ENCODE results near the gene IFT80. TPM values are rescaled to one million over a fixed set of nuclear protein-coding genes. Genes with fewer than 3 reads are reported as not detected.

The IFT80 gene
- total and polyA plus RNA-seq, 2 donors (not counting 3 experiments of a cell fraction or from before 2014, with no cell fraction given), result 7.3 to 22.5 TPM

GRCh38 chr3:160372780-160373179 is 26.2 kb downstream of the IFT80 start:
- no peak overlapping the region for H3K27ac ChIP-seq (ENCODE audit: insufficient read depth, low read depth, low read length)
- BruUV-seq (replicated peaks), result no TSS peak
- H3K4me1 ChIP-seq (ENCODE audit: control insufficient read depth, extremely low read depth, insufficient read depth, low read length), result no peaks in the 10 kb centered on the region
- H3K4me3 ChIP-seq (replicated peaks in 1 of 3; ENCODE audit: insufficient read depth in 1 of 3, low read depth in 1 of 3, low read length in 3 of 3), result no peak overlapping the region
- no peaks in the 10 kb centered on the region for H3K27me3 ChIP-seq (ENCODE audit: control insufficient read depth in 2 of 2, insufficient read depth in 2 of 2, low read length in 2 of 2)
- ChIA-PET CTCF (no interaction called here), POLR2A (no interaction called here)
- no peaks in the 10 kb centered on the region for H3K79me2 ChIP-seq (ENCODE audit: control insufficient read depth, insufficient read depth, low read length)
- no peak overlapping the region for H2AFZ ChIP-seq (ENCODE audit: low read depth, low read length)
- H3K9me1 ChIP-seq (replicated peaks; ENCODE audit: control insufficient read depth, extremely low read depth, insufficient read depth, low read length), result no peaks in the 10 kb centered on the region
- intact Hi-C loops (cut with micrococcal nuclease), result no loop called here
- DNase-seq (ENCODE audit: low read depth, low spot score), result no peak
- no peak for FAIRE-seq
- no peaks in the 10 kb centered on the region for H4K20me1 ChIP-seq (replicated peaks; ENCODE audit: control insufficient read depth, extremely low read depth, insufficient read depth, low read length)
- no peak overlapping the region for H3K4me2 ChIP-seq (ENCODE audit: insufficient read depth, low read length)
- H3K9me3 ChIP-seq (replicated peaks; ENCODE audit: control insufficient read depth, insufficient read depth, low read length), result no peaks in the 10 kb centered on the region
- H3K9ac ChIP-seq (replicated peaks; ENCODE audit: extremely low read depth, insufficient read depth, low read length), result no peak overlapping the region
- no peaks in the 10 kb centered on the region for H3K36me3 ChIP-seq (ENCODE audit: control insufficient read depth in 2 of 2, extremely low read depth in 1 of 2, insufficient read depth in 2 of 2, low read length in 2 of 2)
- dilution Hi-C loops (cut with MboI; ENCODE audit: extremely low pct_ligation_motif_present, low sequenced_read_pairs), result no loop called here
- no peak for TF ChIP-seq MAX (IDR thresholded peaks at IDR 0.05; ENCODE audit: insufficient read depth, insufficient read length)
- no peak for TF ChIP-seq CTCF (IDR thresholded peaks at IDR 0.05; ENCODE audit: extremely low read depth in 1 of 2, insufficient read depth in 1 of 2, low read depth in 1 of 2, low read length in 2 of 2)
- TF ChIP-seq EZH2 (IDR thresholded peaks at IDR 0.05; ENCODE audit: borderline replicate concordance, low read depth, low read length, severe bottlenecking), result no peak
- TF ChIP-seq POLR2A (IDR thresholded peaks at IDR 0.05; ENCODE audit: low read depth, low read length), result no peak
- TF ChIP-seq POLR2AphosphoS5 (IDR thresholded peaks at IDR 0.05; ENCODE audit: insufficient read depth, low read depth, low read length), result no peak

Measured in endothelial cell of umbilical vein (primary cell).